ENCODE results near the gene PDE11A. TPM values are rescaled to one million over a fixed set of nuclear protein-coding genes. Genes with fewer than 3 reads are reported as not detected.

The PDE11A gene
- total and polyA plus RNA-seq, 2 of the 8 experiments (the other 6 are each of a cell fraction or from before 2014, with no cell fraction given): 0.19 to 0.23 TPM

DNA sequence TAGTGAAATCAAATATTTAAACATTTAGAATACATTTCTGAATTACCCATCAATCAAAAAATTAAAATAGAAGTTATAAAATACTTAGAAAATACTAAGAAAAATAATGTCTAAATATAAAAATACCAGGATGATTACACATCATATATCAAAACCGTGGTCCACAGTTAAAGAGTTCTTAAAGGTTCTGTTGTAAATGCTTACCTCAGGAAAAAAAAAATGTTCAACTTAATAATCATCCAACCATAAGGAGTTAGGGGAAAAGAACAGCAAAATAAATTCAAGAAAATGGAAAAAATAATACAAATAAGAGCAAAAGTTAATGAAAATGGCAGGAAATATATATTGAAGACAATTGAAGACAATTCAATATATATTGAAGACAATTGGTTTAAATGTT lies 43.2 kb downstream of the PDE11A start (continued):
- no peak for TF ChIP-seq TEAD4 (IDR thresholded peaks at IDR 0.05; ENCODE audit: low read depth, low read length)
- TF ChIP-seq RBBP5 (IDR thresholded peaks at IDR 0.05; ENCODE audit: borderline replicate concordance, low read depth, low read length): no peak
- TF ChIP-seq, protein P1, sequence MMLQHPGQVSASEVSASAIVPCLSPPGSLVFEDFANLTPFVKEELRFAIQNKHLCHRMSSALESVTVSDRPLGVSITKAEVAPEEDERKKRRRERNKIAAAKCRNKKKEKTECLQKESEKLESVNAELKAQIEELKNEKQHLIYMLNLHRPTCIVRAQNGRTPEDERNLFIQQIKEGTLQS (IDR thresholded peaks at IDR 0.05; ENCODE audit: insufficient read depth, low read depth, low read length): no peak
- TF ChIP-seq HDAC2 (IDR thresholded peaks at IDR 0.05; ENCODE audit: borderline replicate concordance in 1 of 2, low read depth in 2 of 2, low read length in 2 of 2): no peak
- TF ChIP-seq SRF (IDR thresholded peaks at IDR 0.05; ENCODE audit: low read depth, low read length): no peak
- TF ChIP-seq CBX5 (IDR thresholded peaks at IDR 0.05; ENCODE audit: low read depth, low read length): no peak

All from H1 (cell line).